Heart left ventricle (tissue), 13 donors: Measurements from ENCODE around the gene RNF169.
"Not testable (repeated sequence)": the region's sequence is repeated elsewhere in the genome, so short reads cannot be mapped to it uniquely, and the experiment has no call there.

Experiments
- POLR2A ChIP-seq, 2 donors: fragments of 450-650 bp; IDR thresholded peaks; one replicate each; pipeline ENCODE4 v1.6.1; 2017; ENCODE audit warnings: antibody characterized with exemption in 2 of 2, mild to moderate bottlenecking in 2 of 2, moderate library complexity in 2 of 2
- TF ChIP-seq, protein P1 (sequence below), 12 donors: fragments of 200-600 bp; sonication (generic) in 4 of 12; IDR thresholded peaks; one replicate each; pipeline versions ENCODE4 v1.5.0 to v1.8.0; 2018 to 2022; ENCODE audit warnings: antibody characterized with exemption in 12 of 12, mild to moderate bottlenecking in 5 of 12
- donor health status: ischemic (EF 13 %, LVEDD 7.1; RV severe dilation, severe dysfunction).
- donor health status: DM: no; HTN: yes; CAD: no.
- donor health status: DM: no; HTN: no; CAD: no.
- donor health status: ischemic (EF 25% LVEDD 6.9; RV normal size, moderate dysfunction).
- donor health status: ischemic (EF 25% LVEDD 5.7; RV mildly dilated, moderate dysfunction).
- donor health status: ischemic (EF 35%, LVEDD 5.7; RV mildly dilated, moderate dysfunction).
- donor health status: nonischemic (EF 11% LVEDD 7.7; RV severe dilation, severe dysfunction).
- donor health status: DM: yes; HTN: yes; CAD: no.
- donor health status: PGD.
- donor health status: ischemic (EF 29% LVEDD 5.4; RV normal size, mild dysfunction).
- donor health status: nonischemic (EF 23%, LVEDD 6.1; RV moderate dilation, normal function).

DNA sequence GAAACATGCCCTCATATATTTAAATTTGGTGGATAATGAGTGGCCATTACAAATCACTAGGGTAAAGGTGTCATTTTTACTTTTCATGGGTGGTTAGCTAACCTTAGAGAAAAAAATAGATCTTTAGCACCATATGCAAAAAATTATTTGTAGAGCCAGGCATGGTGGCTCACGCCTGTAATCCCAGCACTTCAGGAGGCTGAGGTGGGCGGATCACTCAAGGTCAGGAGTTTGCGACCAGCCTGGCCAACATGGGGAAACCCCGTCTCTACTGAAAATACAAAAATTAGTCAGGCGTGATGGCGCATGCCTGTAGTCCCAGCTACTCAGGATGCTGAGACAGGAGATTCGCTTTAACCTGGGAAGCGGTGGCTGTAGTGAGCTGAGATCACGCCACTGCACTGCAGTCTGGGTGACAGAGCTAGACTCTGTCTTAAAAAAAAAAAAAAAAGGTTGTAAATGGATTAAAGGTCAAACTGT lies 19.6 kb downstream of the RNF169 start:
- TF ChIP-seq, protein P1, sequence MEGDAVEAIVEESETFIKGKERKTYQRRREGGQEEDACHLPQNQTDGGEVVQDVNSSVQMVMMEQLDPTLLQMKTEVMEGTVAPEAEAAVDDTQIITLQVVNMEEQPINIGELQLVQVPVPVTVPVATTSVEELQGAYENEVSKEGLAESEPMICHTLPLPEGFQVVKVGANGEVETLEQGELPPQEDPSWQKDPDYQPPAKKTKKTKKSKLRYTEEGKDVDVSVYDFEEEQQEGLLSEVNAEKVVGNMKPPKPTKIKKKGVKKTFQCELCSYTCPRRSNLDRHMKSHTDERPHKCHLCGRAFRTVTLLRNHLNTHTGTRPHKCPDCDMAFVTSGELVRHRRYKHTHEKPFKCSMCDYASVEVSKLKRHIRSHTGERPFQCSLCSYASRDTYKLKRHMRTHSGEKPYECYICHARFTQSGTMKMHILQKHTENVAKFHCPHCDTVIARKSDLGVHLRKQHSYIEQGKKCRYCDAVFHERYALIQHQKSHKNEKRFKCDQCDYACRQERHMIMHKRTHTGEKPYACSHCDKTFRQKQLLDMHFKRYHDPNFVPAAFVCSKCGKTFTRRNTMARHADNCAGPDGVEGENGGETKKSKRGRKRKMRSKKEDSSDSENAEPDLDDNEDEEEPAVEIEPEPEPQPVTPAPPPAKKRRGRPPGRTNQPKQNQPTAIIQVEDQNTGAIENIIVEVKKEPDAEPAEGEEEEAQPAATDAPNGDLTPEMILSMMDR (IDR thresholded peaks at IDR 0.05) = not testable (repeated sequence)
- TF ChIP-seq POLR2A (IDR thresholded peaks at IDR 0.05) = not testable (repeated sequence)
